ENCODE data around the gene ELF5.

ELF5 gene

DNA sequence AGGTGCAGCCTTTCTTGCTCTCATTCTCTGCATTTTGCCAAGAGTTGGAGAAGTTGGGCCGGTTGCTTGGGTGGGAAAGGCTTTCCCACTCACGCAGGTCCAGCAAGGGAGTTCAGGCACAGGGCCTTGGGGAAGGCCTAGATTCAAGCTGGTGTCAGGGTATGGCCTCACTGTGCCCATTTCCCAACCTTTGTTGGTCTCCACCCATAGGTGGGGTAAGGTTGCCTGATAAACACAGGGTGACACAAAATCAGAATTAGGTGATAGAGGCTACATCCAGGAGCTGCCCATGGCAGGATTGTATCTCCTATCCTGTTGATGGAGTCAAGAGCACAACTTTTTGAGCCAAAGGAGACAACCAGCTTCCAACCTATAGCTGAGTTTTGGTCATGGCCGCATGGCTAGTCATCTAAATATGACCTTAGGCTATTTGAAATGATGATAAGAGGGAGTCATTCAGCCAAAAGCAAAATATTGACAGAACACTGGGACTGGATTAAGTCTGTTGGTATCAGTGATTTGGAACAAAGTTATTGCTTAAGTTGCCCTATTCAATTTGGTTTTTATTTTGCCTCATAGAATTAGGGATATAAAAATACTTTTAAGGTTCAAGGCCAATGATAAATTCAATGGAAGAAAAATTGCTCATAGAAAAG lies 54.0 kb downstream of the ELF5 start:
- FAIRE-seq (no peak), DNase-seq (ENCODE audit: insufficient read length, low spot score) (no peak)

DNA sequence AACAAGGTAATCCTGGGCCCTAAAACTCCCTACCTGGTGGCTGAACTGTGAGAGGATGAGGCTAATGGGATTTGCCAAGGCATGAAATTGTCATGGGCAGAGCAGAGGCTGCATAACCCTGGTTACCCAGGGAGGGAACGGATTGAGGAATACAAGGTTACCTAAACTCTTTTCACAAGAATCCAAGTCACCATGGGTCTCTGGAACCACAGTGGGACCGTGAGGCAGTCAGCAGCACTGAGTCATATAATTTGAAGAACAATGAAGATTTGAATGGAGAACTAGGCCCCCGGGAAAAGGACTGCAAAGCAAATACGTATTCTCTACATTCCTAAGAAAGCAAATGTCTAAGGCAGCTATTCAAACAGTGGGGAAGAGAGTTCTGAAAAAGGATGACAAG lies 55.1 kb downstream of the ELF5 start:
- no peak for FAIRE-seq
- DNase-seq (ENCODE audit: insufficient read length, low spot score): no peak

GRCh38 chr11:34457607-34458006 lies 56.0 kb downstream of the ELF5 start:
- DNase-seq (ENCODE audit: insufficient read length, low spot score): no peak
- FAIRE-seq: no peak

- no peak for DNase-seq (ENCODE audit: insufficient read length, low spot score)
- no peak for FAIRE-seq
These were observed 59.1 kb downstream of the ELF5 start for GRCh38 chr11:34454308-34455032.

DNA sequence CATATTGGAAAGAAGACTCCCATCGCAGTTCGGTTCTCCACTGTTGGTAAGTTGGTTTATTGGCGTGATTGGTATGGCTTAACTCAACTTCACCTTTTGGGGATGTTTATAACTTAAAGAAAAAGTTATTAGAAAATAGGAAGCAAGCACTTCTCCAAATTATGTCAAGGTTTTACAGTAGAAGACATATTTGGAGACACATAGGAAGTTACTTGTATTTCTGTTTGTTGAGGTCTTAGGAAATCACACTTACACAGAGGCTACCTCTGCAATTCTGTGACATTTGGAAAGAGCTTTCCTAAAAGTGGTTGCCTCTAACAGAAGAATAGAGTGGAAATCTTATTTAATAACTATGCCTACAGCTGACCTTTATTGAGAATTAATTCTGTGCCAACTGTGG lies 62.5 kb downstream of the ELF5 start:
- FAIRE-seq (no peak), DNase-seq (ENCODE audit: insufficient read length, low spot score) (no peak)

GRCh38 chr11:34449013-34449412 lies 64.6 kb downstream of the ELF5 start:
- FAIRE-seq: no peak
- DNase-seq (ENCODE audit: insufficient read length, low spot score): no peak

GRCh38 chr11:34448223-34448994 lies 65.2 kb downstream of the ELF5 start:
- DNase-seq (ENCODE audit: insufficient read length, low spot score) (no peak), FAIRE-seq (no peak)

DNA sequence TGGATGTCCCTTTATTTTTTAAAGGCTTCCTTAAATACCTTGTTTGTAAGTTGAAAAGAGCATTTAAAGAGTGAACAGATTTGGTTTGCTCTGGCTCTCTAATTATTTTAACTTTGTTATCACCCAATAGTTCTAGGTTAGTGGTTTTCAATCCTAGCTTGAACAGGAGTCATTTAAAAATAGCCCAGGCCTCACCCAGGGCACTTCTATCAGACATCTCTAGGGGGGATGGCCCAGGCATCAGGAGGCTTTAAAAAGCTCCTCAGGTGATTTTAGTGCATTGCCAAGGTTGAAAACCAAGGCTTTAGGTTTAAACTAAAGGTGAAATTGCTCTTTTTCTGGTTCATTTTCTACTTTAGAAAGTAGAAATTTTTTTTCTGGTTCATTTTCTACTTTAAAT lies 66.5 kb downstream of the ELF5 start:
- DNase-seq (ENCODE audit: insufficient read length, low spot score) (no peak), FAIRE-seq (no peak)

DNA sequence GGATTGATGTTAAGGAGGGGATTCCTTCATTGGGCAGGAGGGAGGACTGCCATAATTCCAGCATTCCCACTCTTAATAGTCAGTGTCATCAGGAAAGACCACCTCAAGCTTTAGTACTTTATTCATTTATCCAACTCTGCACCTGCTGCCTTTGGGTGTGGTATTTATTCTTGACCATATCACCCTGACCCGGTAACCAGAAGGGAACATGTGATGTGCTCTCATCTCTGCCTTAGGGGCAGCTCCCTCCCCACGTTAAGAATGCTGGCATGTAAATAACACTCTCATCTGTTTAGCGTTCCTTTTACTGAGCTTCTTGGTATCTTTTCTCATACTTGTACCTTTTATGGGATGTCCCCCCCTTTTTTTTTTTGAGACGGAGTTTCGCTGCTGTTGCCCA lies 67.2 kb downstream of the ELF5 start:
- FAIRE-seq: no peak
- DNase-seq (ENCODE audit: insufficient read length, low spot score): no peak

DNA sequence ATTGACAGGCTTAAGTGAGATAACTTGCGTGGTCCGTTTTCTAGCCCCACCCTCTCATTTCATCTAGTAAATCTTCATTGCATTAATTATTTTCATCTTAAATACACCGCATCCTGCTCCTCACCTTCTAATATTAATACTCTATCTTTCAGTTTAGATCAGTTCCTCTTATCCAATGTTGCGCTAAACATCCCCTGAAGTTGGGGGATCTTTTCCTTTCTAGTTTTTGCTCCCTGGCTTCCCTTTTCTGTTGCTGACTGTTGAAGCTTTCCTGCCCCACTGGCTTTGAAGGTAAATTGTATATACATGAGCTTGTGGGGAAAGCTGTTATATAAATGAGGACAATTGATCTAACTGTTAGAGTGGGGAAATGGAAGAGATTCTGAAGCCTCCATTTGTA lies 67.6 kb downstream of the ELF5 start:
- no peak for DNase-seq (ENCODE audit: insufficient read length, low spot score)
- no peak for FAIRE-seq

DNA sequence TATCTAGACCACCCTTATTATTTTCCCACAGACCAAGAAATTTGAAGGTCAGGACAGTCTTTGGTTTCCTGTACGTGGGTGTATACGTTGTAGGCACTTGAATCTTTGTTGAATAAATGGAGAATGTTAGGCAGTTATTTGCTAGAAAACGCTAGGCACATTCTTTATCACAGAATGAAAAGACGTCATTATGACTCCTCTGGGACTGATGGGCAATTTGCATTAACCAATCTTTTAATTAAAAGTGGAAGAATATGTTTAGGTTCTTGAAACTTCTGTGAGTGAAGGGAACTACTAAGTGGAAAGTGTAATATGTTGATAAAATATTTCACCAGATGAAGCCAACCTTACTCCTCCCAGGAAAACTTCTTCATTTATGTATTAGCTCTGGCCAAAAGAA lies 69.2 kb downstream of the ELF5 start:
- FAIRE-seq: no peak

DNA sequence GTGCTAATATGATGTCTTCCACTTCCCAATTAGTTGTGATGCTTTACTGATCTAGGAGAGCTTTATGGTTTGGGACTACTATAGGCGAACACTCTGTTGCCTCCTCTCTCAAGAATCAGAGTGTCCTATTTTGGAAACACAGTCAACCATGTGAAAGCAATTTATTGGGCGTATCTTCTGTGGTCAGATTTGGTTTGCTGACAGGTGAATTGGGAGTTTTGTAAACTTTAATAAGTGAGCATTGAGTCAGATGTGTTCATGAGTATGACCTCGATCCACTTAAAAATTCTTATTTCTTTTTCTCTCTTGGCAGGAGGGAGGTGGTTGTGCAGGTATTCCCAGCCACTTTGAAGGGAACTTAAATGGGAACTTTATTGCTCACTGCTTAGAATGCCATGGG lies 70.5 kb downstream of the ELF5 start:
- no peak for FAIRE-seq
- DNase-seq (ENCODE audit: insufficient read length, low spot score): no peak

More for the DNA sequence above, 69.2 kb downstream of the ELF5 start:
- no peak for DNase-seq (ENCODE audit: insufficient read length, low spot score)

- FAIRE-seq (no peak), DNase-seq (ENCODE audit: insufficient read length, low spot score) (no peak)
These were observed 71.8 kb downstream of the ELF5 start for GRCh38 chr11:34441814-34442213.

GRCh38 chr11:34439610-34440198 lies 73.9 kb downstream of the ELF5 start:
- FAIRE-seq (no peak), DNase-seq (ENCODE audit: insufficient read length, low spot score) (no peak)

DNA sequence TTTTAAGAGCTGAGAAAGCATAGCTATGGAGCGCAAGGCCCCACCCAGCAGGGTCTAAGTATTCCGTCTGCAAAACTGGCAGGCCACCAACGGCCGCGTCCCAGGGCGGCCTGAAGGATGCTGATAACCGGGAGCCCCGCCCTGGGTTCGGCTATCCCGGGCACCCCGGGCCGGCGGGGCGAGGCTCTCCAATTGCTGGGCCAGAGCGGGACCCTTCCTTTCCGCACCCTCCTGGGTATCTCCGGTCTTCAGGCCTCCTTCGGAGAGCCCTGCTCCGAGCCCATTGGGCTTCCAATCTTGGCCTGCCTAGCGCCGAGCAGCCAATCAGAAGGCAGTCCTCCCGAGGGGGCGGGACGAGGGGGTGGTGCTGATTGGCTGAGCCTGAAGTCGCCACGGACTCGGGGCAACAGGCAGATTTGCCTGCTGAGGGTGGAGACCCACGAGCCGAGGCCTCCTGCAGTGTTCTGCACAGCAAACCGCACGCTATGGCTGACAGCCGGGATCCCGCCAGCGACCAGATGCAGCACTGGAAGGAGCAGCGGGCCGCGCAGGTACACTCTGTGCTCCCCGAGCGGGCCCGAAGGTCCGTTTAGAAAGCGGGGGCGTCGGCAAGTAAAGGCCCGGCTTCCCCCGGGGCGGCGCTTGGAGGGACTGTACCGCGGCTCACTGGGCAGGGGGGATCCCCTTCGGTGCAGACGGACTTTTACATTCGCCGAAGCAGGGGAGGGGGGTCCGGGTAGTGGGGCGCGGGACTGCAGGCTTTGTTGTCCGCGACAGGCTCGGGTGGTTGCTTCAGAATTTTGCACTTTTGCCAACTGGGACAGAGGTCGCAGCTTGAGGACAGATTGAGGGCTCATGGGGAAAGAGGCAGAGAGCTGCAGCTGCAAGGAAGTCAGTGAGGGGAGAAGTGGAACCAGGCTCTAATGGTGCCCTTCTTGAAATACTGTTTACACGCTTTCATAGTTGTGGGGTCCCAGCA lies 74.8 kb downstream of the ELF5 start, which contains the start of gene CAT:
Gene CAT (plus strand): TSS at position 406 of the 979 bp plus-strand sequence. CDS start 80 bp downstream, at position 486.
- DNase-seq (ENCODE audit: insufficient read length, low spot score): peak; percentile 98
- FAIRE-seq: peak; percentile 90

GRCh38 chr11:34437224-34438125 lies 76.1 kb downstream of the ELF5 start:
- DNase-seq (ENCODE audit: insufficient read length, low spot score) (no peak), FAIRE-seq (no peak)

DNA sequence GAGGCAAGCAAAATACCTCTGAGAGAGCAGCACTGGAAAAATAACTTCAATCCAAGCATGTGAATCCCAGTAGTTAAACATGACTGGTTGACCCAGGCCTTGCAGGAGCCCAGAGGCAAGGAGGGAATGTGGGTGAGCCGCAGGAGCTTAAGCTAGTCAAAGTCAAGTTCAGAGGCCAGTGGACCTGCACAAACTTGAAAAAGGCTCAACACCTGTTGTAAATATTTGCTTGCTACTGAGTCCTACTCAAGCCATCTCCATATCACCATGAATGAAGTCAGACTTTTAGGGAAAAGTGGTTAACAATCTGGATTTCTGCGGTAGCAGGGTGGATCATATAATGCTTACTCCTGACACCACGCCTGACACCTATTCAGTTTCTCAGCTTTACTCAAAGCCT lies 79.7 kb downstream of the ELF5 start:
- FAIRE-seq: no peak

DNA sequence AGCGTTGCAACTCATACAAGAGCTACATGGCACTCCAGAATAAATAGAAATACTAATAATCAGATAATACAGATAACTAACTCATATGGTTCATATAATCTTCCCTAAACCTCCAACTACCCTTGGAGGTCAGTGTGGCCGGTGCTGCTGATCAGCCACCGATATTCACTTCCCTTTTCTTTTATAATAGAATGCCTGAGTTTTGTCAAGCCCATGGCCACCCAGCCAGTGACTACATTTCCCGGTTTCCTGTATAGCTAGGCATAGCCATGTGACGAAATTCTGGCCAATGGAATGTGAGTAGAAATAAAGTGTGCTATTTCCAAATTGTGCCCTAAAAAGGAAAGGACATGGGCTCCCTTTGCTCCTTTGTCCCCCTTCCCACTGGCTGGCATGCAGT lies 80.8 kb downstream of the ELF5 start:
- FAIRE-seq (no peak), DNase-seq (ENCODE audit: insufficient read length, low spot score) (no peak)

More for the DNA sequence above, 79.7 kb downstream of the ELF5 start:
- DNase-seq (ENCODE audit: insufficient read length, low spot score): no peak

DNA sequence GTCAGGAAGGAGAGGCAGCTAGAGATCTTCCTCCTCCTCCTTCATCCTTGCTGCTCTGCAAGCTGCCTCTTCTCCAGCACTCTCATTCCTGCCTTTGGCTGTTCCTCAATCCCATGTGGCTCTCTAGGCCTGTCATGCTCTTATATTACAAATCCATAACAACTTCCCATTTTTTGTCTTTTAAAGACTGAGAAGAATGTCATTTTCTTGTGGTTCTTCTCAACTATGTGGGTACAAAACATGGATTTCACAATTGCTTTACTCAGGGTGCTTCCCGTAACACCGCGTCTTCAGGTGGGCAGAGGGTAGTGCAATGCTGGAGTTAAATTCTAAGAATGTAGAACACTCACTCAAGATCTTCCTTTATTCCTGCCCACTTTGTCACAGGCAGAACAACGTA lies 81.6 kb downstream of the ELF5 start:
- no peak for DNase-seq (ENCODE audit: insufficient read length, low spot score)

More for the DNA sequence above, 81.6 kb downstream of the ELF5 start:
- no peak for FAIRE-seq

Measured in HTR-8/SVneo (cell line).